Naive thymus-derived CD8-positive, alpha-beta T cell (primary cell): Measurements from ENCODE around the gene CACNA1B. TPM values are rescaled to one million over a fixed set of nuclear protein-coding genes. Genes with fewer than 3 reads are reported as not detected.

ENCODE experiments used
- ATAC-seq, 2 donors: fragments of 150-1000 bp; cut with Tn5 transposase in 1 of 2; sonication (Bioruptor Pico), chemical (Tn5 transposase) in 1 of 2; 1 replicate in 1 of 2; 2 replicates in 1 of 2; pipeline ENCODE4 v1.10.0; 2021; ENCODE audit warnings: mild to moderate bottlenecking in 2 of 2, moderate library complexity in 2 of 2
- POLR2A ChIA-PET: fragments of 350-600 bp; sonication (Branson Sonifier 250); formaldehyde crosslinking; loops from one replicate; lab custom pipeline; 2021; ENCODE audit warnings: antibody characterized with exemption; lab: Charles Lee
- DNase-seq, 10 donors: peaks; one replicate each; pipeline versions ENCODE4 v3.0.0 to v3.0.0-alpha.2; 2020 to 2022
- H3K27ac Mint-ChIP-seq, 10 donors: one replicate each; pipeline ENCODE4 v1.8.0; 2020 to 2022; ENCODE audit warnings: mild to moderate bottlenecking in 10 of 10, mixed read lengths in 10 of 10, moderate library complexity in 4 of 10, inconsistent platforms in 1 of 10
- H3K27me3 Mint-ChIP-seq, 5 donors: one replicate each; pipeline ENCODE4 v1.8.0; 2021 to 2022; ENCODE audit warnings: mixed read lengths in 5 of 5
- H3K36me3 Mint-ChIP-seq, 3 donors: one replicate each; pipeline ENCODE4 v1.8.0; 2020 to 2022; ENCODE audit warnings: mixed read lengths in 3 of 3, mild to moderate bottlenecking in 2 of 3, inconsistent platforms in 1 of 3
- H3K4me1 Mint-ChIP-seq, 4 donors: one replicate each; pipeline ENCODE4 v1.8.0; 2021 to 2022; ENCODE audit warnings: mixed read lengths in 4 of 4
- H3K4me3 Mint-ChIP-seq, 10 donors: one replicate each; pipeline ENCODE4 v1.8.0; 2020 to 2022; ENCODE audit warnings: mild to moderate bottlenecking in 10 of 10, mixed read lengths in 10 of 10, moderate library complexity in 6 of 10, inconsistent platforms in 1 of 10
- H3K9me3 Mint-ChIP-seq, 9 donors: one replicate each; pipeline ENCODE4 v1.8.0; 2020 to 2022; ENCODE audit warnings: mixed read lengths in 9 of 9, mild to moderate bottlenecking in 3 of 9, inconsistent platforms in 1 of 9, moderate library complexity in 1 of 9
- polyA plus RNA-seq, 3 donors: library from polyadenylated mRNA; unstranded; fragments of 300-500 nt; fragmentation: Illumina TruSeq; gene quantifications; one replicate each; pipeline ENCODE4 v1.2.3, GENCODE V29; 2021
- total RNA-seq, 8 experiments: library from RNA in 2 of 8; stranded (reverse) in 2 of 8; gene quantifications; one replicate each; pipeline ENCODE4 v1.2.3 and lab custom pipeline; 2021 to 2026

CACNA1B gene
- total and polyA plus RNA-seq, 5 experiments from 2014 or later, result not detected

DNA sequence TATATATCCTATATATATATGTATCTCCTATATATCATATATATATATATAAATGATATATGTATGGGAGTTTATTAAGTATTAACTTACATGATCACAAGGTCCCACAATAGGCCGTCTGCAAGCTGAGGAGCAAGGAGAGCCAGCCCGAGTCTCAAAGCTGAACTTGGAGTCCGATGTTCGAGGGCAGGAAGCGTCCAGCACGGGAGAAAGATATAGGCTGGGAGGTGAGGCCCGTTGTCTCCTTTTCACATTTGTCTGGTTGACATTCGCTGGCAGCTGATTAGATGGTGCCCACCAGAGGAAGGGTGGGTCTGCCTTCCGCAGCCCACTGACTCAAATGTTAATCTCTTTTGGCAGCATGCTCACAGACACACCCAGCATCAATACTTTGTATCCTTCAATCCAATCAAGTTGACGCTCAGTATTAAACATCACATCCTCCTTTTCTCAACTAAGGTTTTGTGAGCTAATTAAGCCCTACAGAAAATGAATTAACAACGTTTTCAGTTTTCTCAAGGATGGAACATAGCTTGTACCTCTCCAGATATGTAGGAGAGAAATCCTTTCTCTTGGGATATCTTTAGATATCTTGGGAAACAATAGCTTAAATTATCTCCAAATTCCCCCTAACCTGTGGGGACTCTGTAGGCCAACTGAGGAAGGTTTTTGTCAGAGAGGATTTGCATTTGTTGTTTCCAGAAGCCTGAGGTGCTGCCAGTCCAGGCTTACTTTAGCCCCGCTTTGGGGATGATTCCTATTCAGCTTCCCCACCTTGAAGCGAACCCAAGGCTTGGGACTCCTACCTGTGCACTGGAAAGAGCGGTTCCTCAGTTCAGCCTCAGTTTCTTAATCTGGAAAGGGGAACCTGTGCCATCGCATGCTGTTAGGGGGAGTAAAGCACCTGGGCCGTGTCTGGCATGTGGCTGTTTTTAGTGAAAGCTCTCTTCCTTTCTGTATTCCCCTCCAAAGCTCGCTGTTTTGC, 163.2 kb downstream of the CACNA1B start:
- H3K4me1 Mint-ChIP-seq, result no peaks in the 10 kb centered on the region
- ATAC-seq, result no peak
- H3K27me3 Mint-ChIP-seq, result peaks cover 14 to 55% (median 35%) of the 10 kb centered on the region in 5 donors
- POLR2A ChIA-PET, result no interaction called here
- H3K9me3 Mint-ChIP-seq, result no peaks in the 10 kb centered on the region
- no peaks in the 10 kb centered on the region for H3K36me3 Mint-ChIP-seq
- no peak overlapping the region for H3K4me3 Mint-ChIP-seq
- peak overlapping the region in 1 of 10 donors; percentile 41 for H3K27ac Mint-ChIP-seq
- DNase-seq, result peak in 1 of 10 donors; percentile 8

DNA sequence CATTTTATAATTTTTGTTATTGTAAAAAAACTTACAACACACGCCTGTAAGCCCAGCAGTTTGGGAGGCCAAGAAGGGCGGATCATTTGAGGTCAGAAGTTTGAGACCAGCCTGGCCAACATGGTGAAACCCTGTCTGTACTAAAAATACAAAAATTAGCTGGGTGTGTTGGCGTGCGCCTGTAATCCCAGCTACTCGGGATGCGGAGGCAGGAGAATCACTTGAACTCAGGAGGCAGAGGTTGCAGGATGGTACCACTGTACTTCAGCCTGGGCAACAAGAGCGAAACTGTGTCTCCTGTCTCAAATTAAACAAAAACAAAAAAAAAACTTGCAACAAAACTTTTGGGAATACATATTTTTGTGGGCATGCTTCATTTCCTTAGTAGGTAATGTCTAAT, 164.6 kb downstream of the CACNA1B start:
- DNase-seq (no peak), ATAC-seq (no peak)
- Mint-ChIP-seq H3K4me1 (no peaks in the 10 kb centered on the region), H3K27me3 (peaks cover 6 to 41% (median 23%) of the 10 kb centered on the region in 5 donors), H3K9me3 (no peaks in the 10 kb centered on the region), H3K27ac (no peak overlapping the region), H3K4me3 (no peak overlapping the region), H3K36me3 (no peaks in the 10 kb centered on the region)
- POLR2A ChIA-PET, result no interaction called here

DNA sequence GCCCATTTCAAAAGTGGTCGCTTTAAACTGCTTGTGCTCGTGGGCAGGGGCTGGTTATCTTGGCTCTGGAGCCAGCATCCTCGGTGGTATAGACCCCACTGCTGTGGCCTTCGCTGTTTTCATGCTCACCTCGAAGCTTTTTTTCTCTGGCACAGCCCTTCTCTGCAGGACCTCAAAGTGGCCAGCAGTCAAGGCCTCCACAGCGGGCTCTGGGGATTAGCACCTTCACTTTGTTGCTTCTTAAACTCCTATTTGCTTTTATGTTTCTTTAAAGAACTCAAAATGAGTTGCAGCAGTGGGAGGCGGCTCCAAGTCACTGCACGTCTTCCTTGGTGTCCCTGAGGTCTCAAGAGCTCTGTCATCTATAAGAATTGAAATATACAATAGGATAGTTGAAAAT, 165.1 kb downstream of the CACNA1B start:
- Mint-ChIP-seq H3K27ac (no peak overlapping the region), H3K4me1 (no peaks in the 10 kb centered on the region), H3K36me3 (no peaks in the 10 kb centered on the region), H3K27me3 (peaks cover 6 to 38% (median 26%) of the 10 kb centered on the region in 5 donors), H3K4me3 (no peak overlapping the region), H3K9me3 (no peaks in the 10 kb centered on the region)
- DNase-seq (peak in 1 of 10 donors; percentile 8), ATAC-seq (no peak)
- POLR2A ChIA-PET, result no interaction called here

DNA sequence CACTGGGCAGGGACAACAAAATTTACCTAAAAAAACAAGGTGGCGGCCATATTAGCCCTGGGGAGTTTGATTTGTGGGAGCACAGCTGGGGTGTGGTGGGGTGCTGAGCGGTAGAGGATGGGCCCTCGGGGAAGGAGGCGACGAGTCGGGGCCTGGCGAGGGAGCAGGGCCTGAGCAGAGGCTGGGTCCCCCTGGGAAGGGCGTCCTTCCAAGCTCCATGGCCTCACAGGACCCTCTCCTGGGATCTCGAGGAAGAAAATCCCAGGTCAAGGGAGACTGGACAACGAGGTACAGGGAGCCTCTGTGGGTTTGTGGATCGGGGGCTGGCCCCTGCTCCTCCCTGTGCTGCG, 165.5 kb downstream of the CACNA1B start:
- Mint-ChIP-seq H3K4me1 (no peaks in the 10 kb centered on the region), H3K27me3 (peaks cover 6 to 37% (median 27%) of the 10 kb centered on the region in 5 donors), H3K4me3 (no peak overlapping the region), H3K27ac (no peak overlapping the region), H3K9me3 (no peaks in the 10 kb centered on the region), H3K36me3 (no peaks in the 10 kb centered on the region)
- POLR2A ChIA-PET, result no interaction called here
- no peak for ATAC-seq
- no peak for DNase-seq

DNA sequence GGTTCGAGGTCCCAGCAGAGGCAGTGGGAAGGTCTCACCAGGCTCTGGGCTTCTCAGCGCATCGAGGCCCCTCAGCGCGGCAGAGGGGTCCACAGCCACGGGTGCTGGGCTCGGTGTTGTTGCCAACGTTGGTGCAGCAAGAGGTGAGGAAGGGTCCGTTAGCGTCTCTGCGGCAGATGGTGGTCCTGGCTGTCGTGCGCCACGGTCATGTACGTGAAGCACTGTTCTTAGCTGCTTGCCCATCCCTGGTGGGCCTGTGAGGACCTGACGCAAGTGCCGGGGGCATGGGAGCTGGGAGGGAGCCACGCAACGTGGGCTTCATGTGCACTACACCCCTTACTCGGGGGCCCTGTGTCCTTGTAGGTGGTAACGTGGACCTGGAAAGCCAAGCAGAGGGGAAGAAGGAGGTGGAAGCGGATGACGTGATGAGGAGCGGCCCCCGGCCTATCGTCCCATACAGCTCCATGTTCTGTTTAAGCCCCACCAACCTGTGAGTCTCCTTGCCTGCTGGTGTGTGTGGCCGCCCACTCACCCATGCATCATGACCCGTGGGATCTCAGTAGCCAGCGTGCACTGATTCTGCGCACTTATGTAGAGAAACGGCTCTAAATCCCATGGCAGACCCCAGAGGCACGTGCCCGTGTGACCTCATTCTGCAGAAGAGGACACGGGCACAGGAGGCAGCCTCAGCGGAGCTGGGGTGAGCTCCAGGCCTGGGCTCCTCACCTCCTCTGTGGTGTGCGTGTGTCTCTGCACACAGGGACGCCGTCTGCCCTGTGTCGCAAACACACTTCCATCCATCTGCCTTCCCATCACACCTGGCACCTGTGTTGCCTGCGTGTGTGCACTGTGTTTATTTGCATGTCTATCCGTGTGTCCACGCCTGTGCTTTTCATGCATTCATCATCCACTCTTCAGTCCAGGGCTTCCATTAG, 166.1 kb downstream of the CACNA1B start:
- Mint-ChIP-seq H3K27ac (no peak overlapping the region), H3K27me3 (peaks cover 6 to 37% (median 21%) of the 10 kb centered on the region in 5 donors), H3K9me3 (no peaks in the 10 kb centered on the region), H3K4me3 (no peak overlapping the region), H3K4me1 (no peaks in the 10 kb centered on the region), H3K36me3 (no peaks in the 10 kb centered on the region)
- peak in 1 of 10 donors; percentile 11 for DNase-seq
- POLR2A ChIA-PET, result no interaction called here
- ATAC-seq, result no peak

DNA sequence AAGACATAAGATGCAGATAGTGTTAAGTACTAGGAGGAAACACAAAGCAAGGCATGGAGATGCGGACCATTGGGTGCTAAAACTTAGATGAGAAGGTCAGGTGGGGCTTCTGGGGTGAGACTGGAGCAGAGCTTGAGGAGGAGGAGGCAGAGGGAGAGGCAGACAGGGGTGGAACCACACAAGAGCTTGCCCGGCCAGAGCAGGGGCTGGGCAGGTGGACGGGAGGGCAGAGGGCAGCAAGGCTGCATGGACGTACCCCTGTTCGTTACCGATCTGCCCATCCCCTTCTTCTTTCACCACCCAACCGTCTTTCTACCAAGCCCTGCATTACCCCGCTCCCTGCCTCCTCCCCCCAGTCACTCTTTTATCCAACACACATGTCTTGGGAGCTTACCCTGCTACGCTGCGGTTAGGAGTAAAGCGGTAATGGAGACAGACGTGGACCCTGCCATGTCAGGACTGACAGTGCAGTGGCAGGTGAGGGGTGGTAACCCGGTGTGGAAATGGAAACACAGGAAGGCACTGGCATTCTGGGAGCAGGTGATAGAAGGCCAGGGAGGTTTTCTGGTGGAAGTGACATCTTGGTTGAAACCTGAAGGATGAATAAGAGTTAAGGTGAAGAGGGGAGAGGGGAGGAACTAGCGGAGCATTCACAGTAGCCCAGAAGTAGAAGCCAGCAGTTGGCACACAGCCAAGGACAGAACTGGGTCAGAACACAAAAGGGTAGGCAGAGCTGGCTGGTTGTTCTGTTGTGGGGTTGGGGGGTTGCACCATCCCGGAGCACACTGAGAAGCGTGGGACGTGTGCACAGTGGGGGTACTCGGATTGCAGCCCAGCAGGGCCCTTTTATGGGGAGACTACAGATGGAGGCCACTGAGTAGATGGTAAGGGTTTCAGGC, 167.2 kb downstream of the CACNA1B start:
- ATAC-seq (no peak), DNase-seq (peak in 1 of 10 donors; percentile 15)
- no peaks in the 10 kb centered on the region for H3K36me3 Mint-ChIP-seq
- peaks cover 6 to 37% (median 22%) of the 10 kb centered on the region in 5 donors for H3K27me3 Mint-ChIP-seq
- H3K27ac Mint-ChIP-seq, result peak overlapping the region in 1 of 10 donors; percentile 35
- no peak overlapping the region for H3K4me3 Mint-ChIP-seq
- H3K4me1 Mint-ChIP-seq, result no peaks in the 10 kb centered on the region
- H3K9me3 Mint-ChIP-seq, result no peaks in the 10 kb centered on the region
- POLR2A ChIA-PET, result no interaction called here

DNA sequence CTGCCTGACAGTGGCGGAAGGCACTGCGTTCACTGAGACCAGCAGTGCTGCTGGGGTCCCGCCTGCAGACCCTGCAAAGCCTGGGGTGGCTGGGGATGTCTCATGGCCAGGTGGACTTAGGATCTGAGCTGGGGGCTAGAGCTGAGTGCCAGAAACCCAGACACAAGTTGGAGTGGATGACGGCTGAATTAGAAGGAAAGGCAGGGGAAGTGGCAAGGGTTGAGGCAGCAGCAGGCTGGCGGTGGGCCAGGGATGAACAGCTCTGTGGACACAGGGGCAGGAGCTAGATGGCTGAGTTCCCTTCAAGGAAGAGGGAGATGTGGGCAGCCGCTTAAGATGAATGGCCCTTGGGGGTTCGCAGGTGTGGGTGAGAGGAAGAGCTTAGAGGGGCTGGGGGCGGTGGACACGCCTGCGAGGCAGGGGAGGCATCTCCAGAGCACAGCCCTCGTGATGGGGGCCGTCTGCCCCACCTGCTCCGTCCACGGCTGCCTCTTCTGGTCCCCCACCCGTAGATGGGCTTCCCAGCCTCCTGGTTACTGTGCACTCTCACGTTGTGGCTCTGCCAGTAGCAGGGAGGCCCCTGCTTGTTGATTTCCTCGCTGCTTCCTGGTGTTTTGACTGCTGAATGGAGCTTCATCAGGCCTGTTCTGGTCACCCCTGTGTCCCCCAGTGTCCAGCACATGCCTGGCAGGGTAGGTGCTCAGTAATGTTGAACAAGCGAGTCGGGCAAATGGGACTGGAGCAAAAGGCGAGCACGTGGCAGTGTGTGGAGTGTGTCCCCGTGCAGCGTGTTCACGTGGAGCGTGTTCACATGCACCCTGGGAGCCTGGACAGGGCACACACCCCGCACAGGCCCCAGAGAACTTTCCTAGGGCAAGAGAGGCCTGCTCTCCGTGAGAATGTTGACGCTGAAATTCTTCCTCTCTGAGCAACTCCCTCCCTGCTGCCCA, 168.2 kb downstream of the CACNA1B start:
- Mint-ChIP-seq H3K36me3 (no peaks in the 10 kb centered on the region), H3K4me3 (no peak overlapping the region), H3K4me1 (no peaks in the 10 kb centered on the region), H3K9me3 (no peaks in the 10 kb centered on the region), H3K27ac (no peak overlapping the region), H3K27me3 (peaks cover 6 to 44% (median 22%) of the 10 kb centered on the region in 5 donors)
- POLR2A ChIA-PET, result no interaction called here
- DNase-seq, result peak in 1 of 10 donors; percentile 10
- ATAC-seq, result no peak

DNA sequence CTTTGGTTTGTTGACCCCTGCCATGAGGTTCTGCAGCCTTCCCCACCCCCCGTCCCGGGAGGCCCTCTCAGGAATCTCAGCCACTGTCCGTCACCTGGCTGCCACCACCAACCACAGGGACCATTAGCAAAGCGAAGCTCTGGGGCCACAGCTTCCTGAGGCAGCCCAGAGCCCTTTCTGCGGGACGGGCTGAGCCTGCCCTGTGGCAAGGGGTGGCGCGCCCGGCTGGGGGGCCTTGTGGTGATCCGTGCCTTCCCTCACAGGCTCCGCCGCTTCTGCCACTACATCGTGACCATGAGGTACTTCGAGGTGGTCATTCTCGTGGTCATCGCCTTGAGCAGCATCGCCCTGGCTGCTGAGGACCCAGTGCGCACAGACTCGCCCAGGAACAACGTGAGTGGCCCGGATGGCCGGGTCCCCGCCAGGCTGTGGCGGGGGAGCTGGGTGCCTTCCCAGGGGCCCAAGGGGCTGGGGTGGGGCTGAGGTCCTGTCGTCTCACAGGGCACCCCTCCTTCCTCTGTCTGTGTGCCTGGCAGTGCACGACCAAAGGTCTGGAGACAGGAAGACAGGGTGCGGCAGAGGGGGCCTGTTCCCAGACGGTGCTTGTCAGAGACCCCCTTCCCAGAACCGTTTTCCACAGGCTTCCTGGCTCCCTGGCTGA, 169.2 kb downstream of the CACNA1B start:
- H3K9me3 Mint-ChIP-seq, result no peaks in the 10 kb centered on the region
- H3K27me3 Mint-ChIP-seq, result peaks cover 3 to 53% (median 22%) of the 10 kb centered on the region in 5 donors
- POLR2A ChIA-PET, result no interaction called here
- no peaks in the 10 kb centered on the region for H3K4me1 Mint-ChIP-seq
- H3K36me3 Mint-ChIP-seq, result no peaks in the 10 kb centered on the region
- no peak overlapping the region for H3K27ac Mint-ChIP-seq
- peak in 1 of 10 donors; percentile 14 for DNase-seq
- no peak overlapping the region for H3K4me3 Mint-ChIP-seq
- ATAC-seq, result no peak

DNA sequence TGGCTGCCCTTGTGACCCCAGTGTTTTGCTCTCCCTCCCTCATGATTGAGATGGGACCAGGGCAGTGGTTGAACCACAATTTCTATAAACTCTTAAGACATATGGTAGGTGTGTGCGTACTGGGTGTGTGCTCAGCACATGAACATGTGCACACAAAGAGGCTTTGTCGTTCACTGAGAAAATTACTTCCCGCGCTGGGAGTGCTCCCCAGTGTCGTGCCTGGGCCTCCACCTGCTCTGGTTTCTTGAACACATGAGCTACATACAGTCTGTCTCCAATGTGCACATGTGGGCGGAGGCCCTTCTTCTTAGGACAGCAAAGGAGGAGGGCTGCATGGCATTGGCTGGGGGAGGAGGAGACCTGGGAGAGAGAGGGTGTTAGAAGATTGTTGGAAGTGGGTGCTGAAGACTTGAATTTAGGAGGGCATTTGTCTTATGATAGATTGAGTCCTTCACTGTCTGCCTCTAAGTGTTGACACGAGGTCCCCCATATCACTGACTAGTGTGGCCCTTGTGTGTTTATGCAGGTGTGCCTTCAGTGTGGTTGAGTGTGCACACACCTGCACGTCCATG, 170.0 kb downstream of the CACNA1B start:
- H3K4me3 Mint-ChIP-seq, result no peak overlapping the region
- H3K9me3 Mint-ChIP-seq, result no peaks in the 10 kb centered on the region
- H3K4me1 Mint-ChIP-seq, result no peaks in the 10 kb centered on the region
- H3K27ac Mint-ChIP-seq, result no peak overlapping the region
- H3K36me3 Mint-ChIP-seq, result no peaks in the 10 kb centered on the region
- POLR2A ChIA-PET, result no interaction called here
- peak in 1 of 10 donors; percentile 3 for DNase-seq
- peaks cover 3 to 58% (median 22%) of the 10 kb centered on the region in 5 donors for H3K27me3 Mint-ChIP-seq
- ATAC-seq, result no peak

DNA sequence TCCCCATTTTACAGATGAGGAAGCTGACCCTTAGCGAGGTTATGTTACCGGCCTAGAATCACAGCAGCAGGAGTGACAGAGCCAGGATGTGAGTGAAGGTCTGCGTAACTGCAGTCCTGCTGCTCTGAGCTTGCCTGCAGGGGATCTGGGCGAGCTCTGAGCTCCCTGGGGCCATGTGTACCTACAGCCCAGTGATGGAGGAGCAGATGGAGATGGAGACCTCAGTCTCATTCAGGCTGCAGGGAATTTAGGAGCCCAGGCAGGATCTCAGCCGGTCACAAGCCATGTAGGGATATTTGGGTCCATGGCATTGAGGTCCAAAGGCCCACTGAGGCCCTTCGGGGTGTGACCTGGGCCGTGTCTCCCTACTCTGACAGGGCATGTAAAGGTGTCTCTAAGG, 170.6 kb downstream of the CACNA1B start:
- no peak overlapping the region for H3K27ac Mint-ChIP-seq
- peaks cover 3 to 52% (median 22%) of the 10 kb centered on the region in 5 donors for H3K27me3 Mint-ChIP-seq
- POLR2A ChIA-PET, result no interaction called here
- DNase-seq (peak in 1 of 10 donors; percentile 7), ATAC-seq (no peak)
- no peaks in the 10 kb centered on the region for H3K36me3 Mint-ChIP-seq
- no peaks in the 10 kb centered on the region for H3K9me3 Mint-ChIP-seq
- H3K4me3 Mint-ChIP-seq, result no peak overlapping the region
- no peaks in the 10 kb centered on the region for H3K4me1 Mint-ChIP-seq
